HG03159 (cell line): Measurements from ENCODE around the gene TMEM151A.
"Not testable (repeated sequence)": the region's sequence is repeated elsewhere in the genome, so short reads cannot be mapped to it uniquely, and the experiment has no call there.

Source experiments
- ATAC-seq: cut with Tn5 transposase; IDR thresholded peaks from one replicate; pipeline ENCODE4 v1.9.1; 2021; ENCODE audit warnings: mild to moderate bottlenecking, moderate library complexity; ENCODE audit not compliant: unreplicated experiment

The TMEM151A gene

DNA sequence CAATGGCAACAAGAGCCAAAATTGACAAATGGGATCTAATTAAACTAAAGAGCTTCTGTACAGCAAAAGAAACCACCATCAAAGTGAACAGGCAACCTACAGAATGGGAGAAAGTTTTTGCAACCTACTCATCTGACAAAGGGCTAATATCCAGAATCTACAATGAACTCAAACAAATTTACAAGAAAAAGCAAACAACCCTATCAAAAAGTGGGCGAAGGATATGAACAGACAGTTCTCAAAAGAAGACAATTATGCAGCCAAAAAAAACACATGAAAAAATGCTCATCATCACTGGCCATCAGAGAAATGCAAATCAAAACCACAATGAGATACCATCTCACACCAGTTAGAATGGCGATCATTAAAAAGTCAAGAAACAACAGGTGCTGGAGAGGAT is 28.6 kb downstream of the TMEM151A start:
- not testable (repeated sequence) for ATAC-seq

DNA sequence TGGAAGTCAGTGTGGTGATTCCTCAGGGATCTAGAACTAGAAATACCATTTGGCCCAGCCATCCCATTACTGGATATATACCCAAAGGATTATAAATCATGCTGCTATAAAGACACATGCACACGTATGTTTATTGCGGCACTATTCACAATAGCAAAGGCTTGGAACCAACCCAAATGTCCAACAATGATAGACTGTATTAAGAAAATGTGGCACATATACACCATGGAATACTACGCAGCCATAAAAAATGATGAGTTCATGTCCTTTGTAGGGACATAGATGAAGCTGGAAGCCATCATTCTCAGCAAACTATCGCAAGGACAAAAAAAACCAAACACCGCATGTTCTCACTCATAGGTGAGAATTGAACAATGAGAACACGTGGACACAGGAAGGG is 29.1 kb downstream of the TMEM151A start:
- not testable (repeated sequence) for ATAC-seq

DNA sequence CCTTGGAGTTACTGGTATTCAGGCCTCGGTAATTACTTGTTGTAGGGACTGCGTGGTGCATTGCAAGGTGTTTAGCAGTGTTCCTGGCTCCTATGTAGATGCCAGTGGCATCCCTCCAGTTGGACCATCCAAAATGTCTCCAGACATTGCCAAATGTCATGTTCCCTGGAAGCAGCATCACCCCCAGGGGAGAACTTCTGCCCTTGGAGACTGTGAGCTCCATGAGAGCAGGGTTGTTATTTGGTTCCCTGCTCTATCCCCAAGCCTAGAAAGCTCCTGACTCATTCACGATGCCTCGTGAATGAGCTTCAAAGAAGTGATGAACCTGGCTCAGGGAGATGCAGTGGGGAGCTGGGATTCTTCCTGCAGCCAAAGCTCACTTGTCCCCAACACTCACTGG is 29.9 kb downstream of the TMEM151A start:
- no peak for ATAC-seq

DNA sequence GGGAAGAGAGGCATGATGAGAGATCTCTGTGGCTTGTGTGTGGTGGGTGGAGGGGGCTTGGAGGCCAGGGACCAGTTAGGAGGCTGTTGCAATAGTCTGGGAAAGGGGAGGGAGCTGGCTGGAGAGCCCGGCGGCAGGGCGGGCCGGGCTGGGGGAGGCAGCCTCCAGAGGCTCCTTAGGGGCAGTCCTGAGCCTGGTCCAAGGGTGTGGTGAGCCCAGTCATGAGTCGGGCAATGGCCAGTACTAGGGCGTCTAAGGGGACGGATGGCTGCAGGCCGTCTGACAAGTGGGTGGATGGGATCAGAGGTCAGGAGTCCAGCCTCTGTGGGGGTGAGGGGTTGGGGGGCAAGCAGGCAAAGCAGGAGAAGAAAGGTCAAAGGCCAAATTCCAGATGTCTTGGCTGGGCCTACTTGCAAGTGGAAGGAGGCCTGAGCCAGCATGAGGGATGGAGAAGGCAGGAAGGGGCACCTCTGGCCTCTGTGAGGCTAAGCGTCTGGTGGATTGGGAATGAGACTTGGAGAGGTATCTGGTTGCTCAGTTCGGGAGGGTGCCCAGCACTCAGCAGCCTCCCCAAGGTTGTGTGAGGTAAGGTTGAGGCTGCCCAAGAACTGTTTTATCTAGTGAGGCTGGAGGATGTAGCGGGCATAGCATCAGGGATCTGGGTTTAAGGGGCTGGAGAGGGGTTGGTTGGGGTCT is 31.2 kb downstream of the TMEM151A start:
- ATAC-seq, result no peak

DNA sequence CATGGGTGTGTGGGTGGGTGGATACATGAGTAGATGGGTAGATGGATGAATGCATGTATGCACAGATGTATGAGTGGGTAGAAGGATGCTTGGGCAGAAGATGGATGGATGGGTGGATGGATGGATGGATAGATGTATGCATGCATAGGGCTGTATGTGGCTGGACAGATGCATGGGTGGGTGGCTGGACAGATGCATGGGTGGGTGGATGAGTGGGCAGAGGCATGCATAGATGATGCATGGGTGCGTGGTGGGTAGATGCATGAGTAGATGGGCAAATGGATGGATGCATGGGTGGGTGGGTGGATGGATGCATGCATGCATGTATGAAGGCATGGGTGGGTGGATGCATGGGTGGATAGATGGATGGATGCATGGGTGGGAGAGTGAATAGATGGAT is 32.0 kb downstream of the TMEM151A start:
- no peak for ATAC-seq

DNA sequence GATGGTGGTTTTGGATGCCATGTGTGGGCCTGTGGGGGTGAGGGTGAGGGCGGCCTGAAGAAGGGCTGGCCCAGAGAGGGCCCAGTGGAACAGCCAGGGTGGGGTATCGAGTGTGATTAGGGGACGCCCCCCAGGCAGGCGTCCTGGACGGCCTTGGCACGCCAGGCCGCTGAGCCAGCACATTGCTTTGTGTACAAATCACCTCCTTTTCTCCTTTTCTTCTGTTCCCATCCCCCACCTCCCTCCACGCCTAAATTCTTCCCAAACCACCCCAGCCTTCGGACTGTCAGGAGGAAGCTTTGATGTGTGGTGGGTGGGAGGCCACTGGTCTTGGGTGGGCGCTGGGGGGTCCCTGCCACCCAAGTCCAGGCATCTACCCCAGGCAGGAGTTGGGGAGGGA is 33.0 kb downstream of the TMEM151A start:
- no peak for ATAC-seq

DNA sequence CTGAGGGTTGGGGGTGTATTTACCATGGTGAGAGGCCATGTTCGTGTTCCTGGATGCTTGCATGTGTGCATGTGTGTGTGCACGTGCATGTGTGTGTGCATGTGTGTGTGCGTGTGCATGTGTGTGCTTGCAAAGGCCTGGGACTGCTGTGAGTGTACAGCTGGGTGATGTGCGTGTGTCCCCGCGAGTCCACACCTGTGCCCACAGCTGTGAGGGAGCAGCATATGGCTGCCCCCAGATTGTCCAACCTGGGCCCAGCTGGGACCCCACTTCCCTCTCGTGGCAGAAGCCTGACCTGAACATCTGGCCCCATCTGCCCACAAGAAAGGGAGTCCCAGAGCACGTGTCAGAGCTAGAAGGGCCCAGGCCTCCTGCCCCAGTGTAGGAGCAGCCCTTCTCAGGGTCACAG is 33.6 kb downstream of the TMEM151A start:
- no peak for ATAC-seq

DNA sequence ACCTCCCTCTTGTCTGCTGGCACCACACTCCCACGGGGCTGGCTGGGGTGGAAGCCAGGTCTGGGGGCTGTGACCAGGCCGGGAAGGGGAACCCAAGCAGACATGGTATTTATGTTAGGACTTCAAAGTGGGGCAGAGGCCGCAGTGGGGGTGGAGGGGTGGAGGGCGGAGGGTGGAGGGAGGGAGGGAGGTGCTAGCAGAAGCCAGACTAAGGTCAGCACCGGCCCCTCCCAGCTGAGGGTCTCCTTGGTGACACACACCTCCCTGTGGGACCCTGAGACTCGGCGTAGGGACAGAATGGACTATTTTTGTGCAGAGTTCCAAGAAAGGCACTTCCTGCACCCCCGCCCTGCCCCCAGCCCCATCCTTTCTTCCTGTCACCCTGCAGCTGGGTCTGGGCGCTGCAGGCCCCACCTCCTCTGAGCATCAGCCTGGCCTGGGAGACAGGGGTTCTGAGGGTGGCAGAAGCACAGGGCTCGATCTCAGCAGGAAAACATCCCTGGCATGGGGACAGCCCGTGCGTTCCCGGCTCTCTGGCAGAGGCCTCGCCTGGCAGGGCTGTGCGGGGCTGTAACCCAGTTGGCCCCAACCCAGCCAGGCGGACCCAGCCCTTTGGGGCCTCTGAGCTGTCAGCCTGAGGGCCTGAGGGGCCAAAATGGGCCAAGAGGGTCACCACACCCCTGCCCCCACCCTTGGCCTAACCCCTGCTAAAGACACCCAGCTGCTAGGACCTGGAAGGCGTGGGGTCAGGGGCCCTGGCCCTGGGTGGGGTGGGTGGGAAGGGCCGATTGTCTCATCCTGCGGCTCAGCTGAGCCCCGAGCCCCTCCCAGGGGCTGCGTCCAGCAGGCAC is 34.8 kb downstream of the TMEM151A start:
- ATAC-seq, result no peak

DNA sequence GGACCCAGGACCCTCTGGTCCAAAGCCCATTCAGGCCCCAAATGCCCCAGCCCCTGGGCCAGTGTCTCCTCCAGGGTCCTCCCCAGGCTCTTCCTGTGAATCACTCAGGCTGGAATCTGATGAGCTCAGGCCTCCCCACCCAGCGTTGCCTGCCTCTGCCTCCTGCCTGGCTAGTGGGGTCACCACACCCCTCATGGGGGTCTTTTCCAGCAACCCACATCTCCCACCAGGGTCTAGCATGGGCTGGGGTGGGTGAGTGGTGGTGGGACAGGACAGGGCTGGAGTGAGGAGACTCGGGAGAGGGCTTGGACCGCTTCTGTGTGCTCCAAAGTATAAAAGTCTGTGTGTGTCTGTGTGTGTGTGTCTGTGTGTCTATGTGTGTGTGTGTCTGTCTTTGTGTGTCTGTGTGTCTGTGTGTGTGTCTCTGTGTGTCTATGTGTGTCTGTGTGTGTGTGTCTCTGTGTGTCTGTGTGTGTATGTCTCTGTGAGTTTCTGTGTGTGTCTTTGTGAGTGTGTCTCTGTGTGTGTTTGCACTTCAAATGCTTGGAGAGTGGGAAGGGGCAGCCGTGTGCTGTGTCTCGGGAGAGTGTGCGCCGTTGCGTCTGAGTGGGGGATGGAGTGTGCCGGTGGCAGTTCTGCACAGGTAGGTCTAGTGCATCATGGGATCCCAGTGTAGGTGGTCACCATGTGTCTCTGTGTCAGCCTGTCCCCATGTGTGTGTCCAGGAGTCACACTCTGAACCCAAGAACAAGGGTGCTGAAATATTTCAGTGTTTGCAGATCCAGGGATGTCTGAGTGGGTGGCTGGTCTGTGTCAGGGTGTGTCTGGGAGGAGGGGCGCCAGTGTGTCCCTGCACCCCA is 35.7 kb downstream of the TMEM151A start:
- no peak for ATAC-seq

DNA sequence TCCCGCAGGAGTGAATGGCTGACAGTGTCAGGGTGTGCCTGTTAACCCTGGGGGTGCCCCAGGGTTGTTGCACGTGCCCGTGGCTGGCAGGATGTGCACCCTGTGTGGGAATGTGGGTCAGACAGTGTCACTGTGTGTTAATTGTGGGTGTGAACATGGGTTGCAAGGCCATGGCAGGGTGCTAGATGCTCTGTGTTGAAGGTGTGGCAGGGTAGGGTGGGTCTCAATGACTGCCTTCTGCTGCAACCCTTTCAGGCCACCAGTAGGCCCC is 36.3 kb downstream of the TMEM151A start:
- ATAC-seq, result no peak

DNA sequence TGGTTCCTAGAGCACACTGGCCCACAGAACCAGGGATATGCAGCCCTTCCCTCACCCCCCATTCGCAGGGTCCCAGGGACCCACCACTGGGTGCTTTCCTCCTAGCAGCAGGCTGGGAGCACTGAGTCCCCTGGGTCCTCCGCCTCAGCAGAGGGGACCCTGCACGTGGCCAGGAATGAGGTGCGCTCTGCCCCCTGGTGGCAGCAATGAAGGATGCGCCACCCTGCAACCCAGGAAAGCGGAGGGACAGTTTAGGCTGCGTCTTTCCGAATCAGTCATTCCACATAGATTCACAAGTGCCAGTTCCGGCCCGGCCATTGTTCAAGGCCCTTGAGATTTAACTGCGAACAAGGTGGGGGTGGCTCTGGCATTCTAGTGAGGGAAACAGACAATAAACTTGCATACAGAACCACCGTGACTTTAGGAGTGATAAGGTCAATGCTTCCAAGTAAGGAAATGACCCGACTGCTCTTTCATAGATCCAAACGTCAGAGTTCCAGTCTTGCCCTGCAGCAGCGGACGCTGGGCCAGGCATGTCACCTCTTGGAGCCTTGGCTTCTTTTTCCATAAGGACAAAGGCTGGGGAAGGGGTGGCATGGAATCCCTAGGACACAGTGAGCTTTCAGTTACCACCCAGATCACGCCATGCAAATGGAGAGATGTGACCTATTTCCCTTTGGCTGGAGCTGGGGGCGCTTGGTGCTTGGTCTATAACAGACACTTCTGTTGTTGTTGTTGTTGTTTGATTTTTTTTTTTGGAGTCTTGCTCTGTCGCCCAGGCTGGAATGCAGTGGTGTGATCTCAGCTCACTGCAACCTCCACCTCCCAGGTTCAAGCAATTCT is 36.8 kb downstream of the TMEM151A start:
- ATAC-seq, result peak; percentile 61

DNA sequence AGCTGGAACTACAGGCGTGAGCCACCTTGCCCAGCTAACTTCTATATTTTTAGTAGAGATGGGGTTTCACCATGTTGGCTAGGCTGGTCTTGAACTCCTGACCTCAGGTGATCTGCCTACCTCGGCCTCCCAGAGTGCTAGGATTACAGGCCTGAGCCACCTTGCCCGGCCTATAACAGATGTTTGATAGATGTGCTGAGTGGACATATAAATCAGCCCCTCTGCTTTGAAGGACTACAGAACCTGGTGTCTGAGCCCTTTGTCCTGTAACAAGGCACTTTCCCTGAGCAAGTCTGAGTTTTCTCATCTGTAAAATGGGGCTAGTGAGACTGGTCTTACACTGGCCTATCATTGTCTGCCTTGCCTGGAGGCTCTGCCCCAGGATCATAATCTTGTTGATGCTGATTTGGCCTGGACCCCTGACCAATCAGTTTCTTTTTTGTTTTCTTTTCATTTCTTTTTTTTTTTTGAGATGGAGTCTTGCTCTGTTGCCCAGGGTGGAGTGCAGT is 37.5 kb downstream of the TMEM151A start:
- ATAC-seq, result no peak

DNA sequence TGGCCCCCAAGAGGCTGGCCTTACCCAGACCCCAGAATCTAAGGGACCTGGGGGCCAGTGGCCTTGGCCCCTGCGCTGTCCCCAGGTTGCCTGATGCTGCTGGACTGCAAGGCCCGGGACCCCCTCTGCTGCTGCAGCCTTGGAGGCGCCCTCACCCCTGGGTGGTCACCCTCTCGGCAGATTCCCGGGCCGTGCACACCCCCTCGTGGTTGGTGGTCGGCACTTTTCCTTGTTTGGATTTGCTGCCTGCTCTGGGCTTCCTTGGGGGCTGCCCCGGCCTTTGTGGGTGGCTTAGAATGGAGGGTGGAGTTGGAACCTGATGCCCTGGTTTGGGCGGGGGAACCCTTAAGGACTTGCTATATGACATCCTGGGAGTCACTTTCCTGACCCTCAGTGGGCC is 39.2 kb downstream of the TMEM151A start:
- no peak for ATAC-seq

DNA sequence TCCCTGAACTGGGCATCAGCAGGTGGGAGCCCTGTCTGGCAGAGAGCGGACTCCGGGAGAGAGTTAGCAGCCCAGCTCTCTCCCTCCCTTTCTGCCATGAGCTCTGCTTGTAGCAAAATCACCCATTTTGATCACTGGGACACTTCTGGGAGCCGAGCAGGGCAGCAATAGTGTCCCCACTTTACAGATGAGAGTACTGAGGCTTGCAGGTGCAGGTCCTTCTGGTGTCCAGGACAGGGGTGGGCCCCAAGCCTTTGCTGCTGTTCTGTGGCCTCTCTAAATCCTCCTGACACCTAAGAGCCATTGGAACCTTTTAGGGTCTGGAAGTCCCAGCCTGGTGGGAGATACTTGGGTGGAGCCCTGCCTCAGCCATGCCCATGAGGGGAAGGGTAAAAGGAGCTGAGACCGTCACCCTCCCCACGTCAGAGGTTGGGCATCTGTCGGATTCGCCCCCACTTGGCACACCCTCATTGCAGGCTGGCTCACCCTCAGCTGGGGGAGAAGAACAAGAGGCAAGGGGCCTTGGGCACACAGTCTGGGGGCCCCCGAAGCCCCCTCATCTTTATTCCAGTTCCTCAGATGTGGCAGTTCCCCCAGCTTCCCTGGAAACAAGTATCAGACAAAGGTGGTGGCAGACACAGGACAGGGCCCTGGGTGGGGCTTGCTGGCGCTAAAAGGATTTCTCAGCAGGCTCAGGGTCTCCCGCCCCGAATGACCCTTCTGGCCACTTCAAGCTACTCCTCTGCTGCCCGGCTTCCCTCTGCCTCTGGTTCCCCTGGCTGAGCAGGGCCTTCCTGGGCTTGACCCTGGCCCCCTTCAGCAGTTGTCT is 40.1 kb downstream of the TMEM151A start:
- ATAC-seq, result no peak

DNA sequence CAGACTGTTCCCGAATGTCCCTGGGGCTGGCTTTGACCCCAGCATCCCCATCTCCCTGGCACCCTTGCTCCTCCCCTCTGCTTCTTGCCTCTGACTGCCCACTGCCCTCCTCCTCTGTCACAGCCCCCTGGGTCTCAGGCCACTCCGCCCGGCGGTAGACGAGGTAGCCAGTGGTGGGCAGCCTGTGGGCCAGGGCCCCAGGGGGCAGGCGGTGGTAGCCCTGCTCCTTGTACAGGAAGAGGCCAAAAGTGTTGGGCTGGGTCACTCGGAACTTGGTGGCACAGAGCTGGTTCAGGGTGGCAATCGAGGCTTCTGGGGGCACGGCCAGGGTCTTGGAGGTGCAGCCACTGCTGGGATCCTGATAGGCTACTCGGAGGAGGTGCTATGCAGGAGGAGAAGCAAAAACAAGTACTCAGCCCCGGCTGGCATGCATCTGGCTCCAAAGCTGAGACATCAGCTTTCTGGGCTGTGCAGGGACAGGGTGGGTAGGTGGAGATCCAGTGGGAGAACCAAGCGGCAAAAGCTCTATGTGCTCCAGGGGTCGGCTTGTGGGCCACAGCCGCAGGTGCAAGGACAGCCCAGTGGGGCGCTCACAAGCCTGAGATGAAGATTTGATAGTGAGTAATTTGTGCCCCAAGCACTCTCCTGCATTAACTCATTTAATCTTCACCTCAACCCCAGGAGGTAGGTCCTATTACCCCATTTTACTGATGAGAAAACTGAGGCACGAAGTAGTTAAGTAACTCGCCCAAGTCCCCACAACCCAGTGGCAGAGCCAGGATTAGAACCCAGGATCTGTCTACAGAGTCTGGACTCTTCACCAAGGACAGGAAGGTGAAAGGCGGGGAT is 40.9 kb downstream of the TMEM151A start:
- ATAC-seq, result no peak

DNA sequence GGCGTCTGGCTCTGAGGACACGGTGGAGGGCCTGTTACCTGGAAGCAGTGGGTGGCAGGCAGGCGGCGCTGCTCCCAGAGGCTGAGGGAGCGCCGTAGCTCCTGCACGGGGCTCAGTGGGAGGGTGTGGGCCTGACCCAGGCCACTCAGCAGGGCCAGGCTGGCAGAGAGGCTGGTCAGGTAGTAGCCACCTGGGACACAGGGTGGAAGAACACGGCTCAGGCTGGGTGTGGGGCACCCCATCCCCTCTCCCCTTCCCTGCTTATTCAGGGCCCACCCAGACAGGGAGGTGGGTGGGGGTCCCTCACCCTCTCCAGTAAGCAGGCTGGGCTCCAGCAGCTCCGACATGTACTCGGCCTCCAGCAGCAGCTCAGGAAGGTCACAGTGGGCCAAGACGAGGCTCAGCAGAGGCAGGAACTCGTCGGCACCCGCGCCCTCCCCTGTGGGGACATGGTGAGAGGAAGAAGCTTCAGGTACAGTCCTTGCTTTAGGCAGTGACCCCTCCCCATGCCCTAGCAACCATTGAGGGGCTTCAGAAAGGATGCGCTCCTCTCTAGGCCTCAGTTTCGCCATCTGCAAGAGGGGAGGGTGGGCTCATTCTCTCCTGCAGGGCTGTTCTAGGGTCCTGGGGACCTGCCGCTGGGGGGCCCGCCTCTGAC is 41.7 kb downstream of the TMEM151A start:
- no peak for ATAC-seq

DNA sequence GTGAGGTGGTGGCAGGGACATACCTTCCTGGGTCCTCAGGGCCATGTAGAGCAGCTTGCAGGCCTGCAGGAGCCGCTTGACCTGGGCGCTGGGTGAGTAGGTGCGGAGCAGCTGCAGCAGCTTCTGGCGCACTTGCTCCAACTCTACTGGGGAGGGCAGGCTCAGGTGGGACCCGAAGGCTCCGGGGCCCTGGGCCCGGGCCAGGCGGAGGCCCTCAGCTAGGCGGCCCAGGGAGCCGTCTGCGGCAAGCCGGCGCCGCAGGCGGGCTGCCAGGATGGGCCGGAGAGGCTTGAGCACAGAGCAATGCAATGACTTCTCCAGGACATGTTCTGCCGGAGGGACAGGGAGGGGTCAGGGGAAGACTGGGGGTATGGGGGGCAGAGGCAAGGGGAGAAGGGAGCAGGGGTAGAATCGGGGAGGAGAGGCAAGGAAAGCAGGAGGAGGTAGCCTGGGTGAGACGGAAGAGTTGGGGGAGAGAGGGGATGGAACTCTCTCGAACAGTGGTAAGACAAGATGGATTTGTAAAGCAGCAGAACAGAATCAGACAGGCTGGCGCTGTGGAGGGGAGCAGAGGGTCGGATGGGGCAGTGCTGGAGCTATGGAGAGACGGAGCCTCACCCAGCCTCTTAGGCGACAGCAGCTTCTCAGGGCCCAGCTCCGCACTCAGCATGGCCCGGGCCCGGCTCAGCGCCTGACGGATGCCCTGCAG is 42.4 kb downstream of the TMEM151A start:
- no peak for ATAC-seq
